Activated B cell treated with CpG ODN at 0.5 μM for 24 hours (primary cell): ENCODE measurements around the gene CCDC93. TPM values are rescaled to one million over a fixed set of nuclear protein-coding genes. Genes with fewer than 3 reads are reported as not detected.

ENCODE experiments used
- ATAC-seq: fragments of 200-7000 bp; cut with Tn5 transposase; one replicate; pipeline ENCODE4 v1.10.0; 2021; ENCODE audit warnings: low read depth, mild to moderate bottlenecking, moderate library complexity
- CTCF ChIA-PET: fragments of 350-600 bp; sonication (Branson Sonifier 250); formaldehyde crosslinking; loops from one replicate; lab custom pipeline; 2021; ENCODE audit warnings: antibody characterized with exemption; lab: Charles Lee
- POLR2A ChIA-PET: fragments of 350-600 bp; sonication (Branson Sonifier 250); formaldehyde crosslinking; loops from one replicate; lab custom pipeline; 2021; ENCODE audit warnings: antibody characterized with exemption; lab: Charles Lee
- DNase-seq: peaks from one replicate; pipeline ENCODE4 v3.0.0; 2022
- H3K27ac Mint-ChIP-seq: one replicate; pipeline ENCODE4 v1.8.0; 2020; ENCODE audit warnings: mixed read lengths
- H3K27me3 Mint-ChIP-seq: one replicate; pipeline ENCODE4 v1.8.0; 2021; ENCODE audit warnings: mixed read lengths
- H3K36me3 Mint-ChIP-seq: one replicate; pipeline ENCODE4 v1.8.0; 2021; ENCODE audit warnings: low read depth, mixed read lengths
- H3K4me1 Mint-ChIP-seq: one replicate; pipeline ENCODE4 v1.8.0; 2021; ENCODE audit warnings: mixed read lengths
- H3K4me3 Mint-ChIP-seq: one replicate; pipeline ENCODE4 v1.8.0; 2020; ENCODE audit warnings: mild to moderate bottlenecking, mixed read lengths
- H3K9me3 Mint-ChIP-seq: one replicate; pipeline ENCODE4 v1.8.0; 2020; ENCODE audit warnings: mixed read lengths
- CTCF ChIP-seq: fragments of 200-600 bp; IDR thresholded peaks from one replicate; pipeline ENCODE4 v1.8.0; 2022; ENCODE audit warnings: antibody characterized with exemption, mild to moderate bottlenecking
- intact Hi-C: fragments of 100-400 bp; cut with micrococcal nuclease; formaldehyde crosslinking; loops from one replicate; pipeline ENCODE4 v1.15.1; 2024
- total RNA-seq: library from RNA; stranded (reverse); gene quantifications from 2 replicates; pipeline ENCODE4 v1.2.3, GENCODE V29; 2022

The CCDC93 gene
- total RNA-seq, 1 donor from 2014 or later: 38.8 TPM

- H3K27ac Mint-ChIP-seq: no peak overlapping the region
- TF ChIP-seq CTCF: no peak
- no peaks in the 10 kb centered on the region for H3K4me1 Mint-ChIP-seq
- peaks cover 77% of the 10 kb centered on the region for H3K36me3 Mint-ChIP-seq
- H3K27me3 Mint-ChIP-seq: no peaks in the 10 kb centered on the region
- DNase-seq: no peak
- POLR2A ChIA-PET: no interaction called here
- H3K9me3 Mint-ChIP-seq: no peaks in the 10 kb centered on the region
- intact Hi-C loops: no loop called here
- H3K4me3 Mint-ChIP-seq: no peak overlapping the region
- CTCF ChIA-PET: no interaction called here
- no peak for ATAC-seq
These were observed 30.8 kb downstream of the CCDC93 start for GRCh38 chr2:117983040-117983439.

GRCh38 chr2:117982376-117983033, 31.4 kb downstream of the CCDC93 start:
- ATAC-seq (no peak), DNase-seq (no peak)
- peaks cover 80% of the 10 kb centered on the region for H3K36me3 Mint-ChIP-seq
- H3K9me3 Mint-ChIP-seq: no peaks in the 10 kb centered on the region
- TF ChIP-seq CTCF: no peak
- intact Hi-C loops: no loop called here
- ChIA-PET CTCF (no interaction called here), POLR2A (no interaction called here)
- H3K4me1 Mint-ChIP-seq: no peaks in the 10 kb centered on the region
- no peak overlapping the region for H3K27ac Mint-ChIP-seq
- no peak overlapping the region for H3K4me3 Mint-ChIP-seq
- H3K27me3 Mint-ChIP-seq: no peaks in the 10 kb centered on the region

- TF ChIP-seq CTCF: no peak
- DNase-seq (no peak), ATAC-seq (no peak)
- no peak overlapping the region for H3K27ac Mint-ChIP-seq
- peaks cover 81% of the 10 kb centered on the region for H3K36me3 Mint-ChIP-seq
- POLR2A ChIA-PET: no interaction called here
- H3K27me3 Mint-ChIP-seq: no peaks in the 10 kb centered on the region
- H3K9me3 Mint-ChIP-seq: no peaks in the 10 kb centered on the region
- CTCF ChIA-PET: no interaction called here
- no peak overlapping the region for H3K4me3 Mint-ChIP-seq
- intact Hi-C loops: no loop called here
- H3K4me1 Mint-ChIP-seq: no peaks in the 10 kb centered on the region
These were observed 32.1 kb downstream of the CCDC93 start for GRCh38 chr2:117981810-117982209.

- POLR2A ChIA-PET: no interaction called here
- ATAC-seq (no peak), DNase-seq (no peak)
- Mint-ChIP-seq H3K36me3 (peaks cover 82% of the 10 kb centered on the region), H3K9me3 (no peaks in the 10 kb centered on the region), H3K27me3 (no peaks in the 10 kb centered on the region), H3K27ac (no peak overlapping the region), H3K4me1 (no peaks in the 10 kb centered on the region), H3K4me3 (no peak overlapping the region)
- CTCF ChIA-PET: no interaction called here
- no peak for TF ChIP-seq CTCF
- intact Hi-C loops: no loop called here
These were observed 32.8 kb downstream of the CCDC93 start for GRCh38 chr2:117980783-117981676.

- ATAC-seq (no peak), DNase-seq (no peak)
- CTCF ChIA-PET: no interaction called here
- TF ChIP-seq CTCF: no peak
- POLR2A ChIA-PET: no interaction called here
- Mint-ChIP-seq H3K27ac (no peak overlapping the region), H3K36me3 (peaks cover 84% of the 10 kb centered on the region), H3K4me1 (no peaks in the 10 kb centered on the region), H3K27me3 (no peaks in the 10 kb centered on the region), H3K4me3 (no peak overlapping the region), H3K9me3 (no peaks in the 10 kb centered on the region)
- intact Hi-C loops: no loop called here
These were observed 33.8 kb downstream of the CCDC93 start for GRCh38 chr2:117979911-117980701.
